ENCODE measurements around the gene CCDC77. TPM values are rescaled to one million over a fixed set of nuclear protein-coding genes. Genes with fewer than 3 reads are reported as not detected.

CCDC77 gene
- total and polyA plus RNA-seq, 2 donors (not counting 1 experiment from before 2014, with no cell fraction given): 6.8 to 8.8 TPM

- Histone ChIP-seq H3K4me3 (replicated peaks in 1 of 4; ENCODE audit: control extremely low read depth in 1 of 4, insufficient read depth in 1 of 4, low read depth in 3 of 4, low read length in 4 of 4) (no peak overlapping the region), H3K79me2 (ENCODE audit: control insufficient read depth, insufficient read depth, low read length) (no peaks in the 10 kb centered on the region), H3K9me3 (ENCODE audit: control insufficient read depth, insufficient read depth, low read depth, low read length) (no peaks in the 10 kb centered on the region), H3K9ac (ENCODE audit: insufficient read depth, low read length) (no peak overlapping the region), H3K4me2 (ENCODE audit: extremely low read depth, insufficient read depth, low read length) (no peak overlapping the region), H4K20me1 (ENCODE audit: control insufficient read depth, extremely low read depth, insufficient read depth, low read length) (no peaks in the 10 kb centered on the region), H3K4me1 (ENCODE audit: control insufficient read depth, extremely low read depth, insufficient read depth, low read length) (no peaks in the 10 kb centered on the region), H3K36me3 (ENCODE audit: control insufficient read depth, insufficient read depth, low read length) (no peaks in the 10 kb centered on the region), H3K27me3 (ENCODE audit: control insufficient read depth, insufficient read depth, low read length) (peaks cover 12% of the 10 kb centered on the region), H2AFZ (ENCODE audit: low read length) (no peak overlapping the region), H3K27ac (ENCODE audit: insufficient read depth, low read length) (no peak overlapping the region)
- no peak for DNase-seq (ENCODE audit: low read depth in 2 of 2)
- no peak for TF ChIP-seq EZH2 (IDR thresholded peaks at IDR 0.05; ENCODE audit: low read length, missing control alignments)
- no peak for TF ChIP-seq CTCF (conservative IDR thresholded peaks at IDR 0.05 in 1 of 2, IDR thresholded peaks at IDR 0.05 in 1 of 2; ENCODE audit: low read depth in 1 of 2, low read length in 2 of 2)
These were observed 49.0 kb downstream of the CCDC77 start for GRCh38 chr12:450438-450837.

DNA sequence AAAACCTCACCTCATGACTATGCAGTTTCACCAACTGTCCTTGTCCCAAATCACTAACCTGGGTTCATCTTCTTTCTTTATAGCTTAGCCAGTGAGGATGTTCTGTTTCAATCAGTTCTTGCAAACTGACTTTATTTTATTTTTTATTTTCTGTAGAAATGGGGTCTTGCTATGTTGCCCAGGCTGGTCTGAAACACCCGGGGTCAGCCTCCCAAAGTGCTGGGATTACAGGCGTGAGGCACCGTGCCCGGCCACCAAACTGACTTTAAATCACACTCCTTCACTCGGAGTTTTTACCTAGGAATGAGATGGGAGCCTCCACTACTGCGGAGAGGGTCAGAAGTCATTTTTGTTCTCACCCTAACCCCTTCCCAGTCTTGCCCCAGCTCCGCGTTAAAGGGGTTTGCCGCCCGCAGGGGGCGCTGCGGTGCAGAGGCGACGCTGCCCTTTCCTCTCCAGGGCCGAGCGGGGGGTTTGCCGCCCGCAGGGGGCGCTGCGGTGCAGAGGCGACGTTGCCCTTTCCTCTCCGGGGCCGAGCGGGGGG is 51.3 kb downstream of the CCDC77 start:
- H3K9ac ChIP-seq (ENCODE audit: insufficient read depth, low read length): no peak overlapping the region
- peaks cover 20% of the 10 kb centered on the region for H3K27me3 ChIP-seq (ENCODE audit: control insufficient read depth, insufficient read depth, low read length)
- no peaks in the 10 kb centered on the region for H4K20me1 ChIP-seq (ENCODE audit: control insufficient read depth, extremely low read depth, insufficient read depth, low read length)
- no peak for DNase-seq (ENCODE audit: low read depth in 2 of 2)
- H2AFZ ChIP-seq (ENCODE audit: low read length): no peak overlapping the region
- H3K4me3 ChIP-seq (replicated peaks in 1 of 4; ENCODE audit: control extremely low read depth in 1 of 4, insufficient read depth in 1 of 4, low read depth in 3 of 4, low read length in 4 of 4): no peak overlapping the region
- no peaks in the 10 kb centered on the region for H3K79me2 ChIP-seq (ENCODE audit: control insufficient read depth, insufficient read depth, low read length)
- H3K36me3 ChIP-seq (ENCODE audit: control insufficient read depth, insufficient read depth, low read length): no peaks in the 10 kb centered on the region
- H3K4me1 ChIP-seq (ENCODE audit: control insufficient read depth, extremely low read depth, insufficient read depth, low read length): no peaks in the 10 kb centered on the region
- no peaks in the 10 kb centered on the region for H3K9me3 ChIP-seq (ENCODE audit: control insufficient read depth, insufficient read depth, low read depth, low read length)
- no peak overlapping the region for H3K27ac ChIP-seq (ENCODE audit: insufficient read depth, low read length)
- H3K4me2 ChIP-seq (ENCODE audit: extremely low read depth, insufficient read depth, low read length): no peak overlapping the region
- peak in 1 of 2 donors; percentile 21 for TF ChIP-seq CTCF (conservative IDR thresholded peaks at IDR 0.05 in 1 of 2, IDR thresholded peaks at IDR 0.05 in 1 of 2; ENCODE audit: low read depth in 1 of 2, low read length in 2 of 2)
- TF ChIP-seq EZH2 (IDR thresholded peaks at IDR 0.05; ENCODE audit: low read length, missing control alignments): no peak

DNA sequence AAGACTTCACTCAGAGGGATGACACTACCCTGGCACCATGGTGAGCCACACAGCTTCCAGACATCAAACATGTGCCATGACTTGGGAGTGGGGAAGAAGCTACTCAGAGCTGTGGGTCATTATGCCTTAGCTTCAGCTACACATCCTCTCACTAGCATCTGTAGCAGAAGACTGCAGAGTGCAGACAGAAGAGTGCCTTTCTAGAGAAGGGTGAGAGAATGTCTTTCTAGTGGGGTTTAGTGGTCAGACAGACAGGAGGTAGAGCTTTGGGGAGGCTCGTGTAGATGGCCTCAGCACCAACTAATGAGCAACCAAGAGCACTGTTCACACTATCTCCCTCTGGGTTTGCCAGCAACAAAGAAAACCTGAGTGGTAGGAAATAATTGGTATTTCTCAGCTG is 53.4 kb downstream of the CCDC77 start:
- no peak overlapping the region for H2AFZ ChIP-seq (ENCODE audit: low read length)
- no peaks in the 10 kb centered on the region for H3K36me3 ChIP-seq (ENCODE audit: control insufficient read depth, insufficient read depth, low read length)
- H3K9ac ChIP-seq (ENCODE audit: insufficient read depth, low read length): no peak overlapping the region
- H3K27me3 ChIP-seq (ENCODE audit: control insufficient read depth, insufficient read depth, low read length): peaks cover 33% of the 10 kb centered on the region
- no peak for TF ChIP-seq CTCF (conservative IDR thresholded peaks at IDR 0.05 in 1 of 2, IDR thresholded peaks at IDR 0.05 in 1 of 2; ENCODE audit: low read depth in 1 of 2, low read length in 2 of 2)
- no peak for TF ChIP-seq EZH2 (IDR thresholded peaks at IDR 0.05; ENCODE audit: low read length, missing control alignments)
- DNase-seq (ENCODE audit: low read depth in 2 of 2): no peak
- no peak overlapping the region for H3K4me2 ChIP-seq (ENCODE audit: extremely low read depth, insufficient read depth, low read length)
- no peak overlapping the region for H3K4me3 ChIP-seq (replicated peaks in 1 of 4; ENCODE audit: control extremely low read depth in 1 of 4, insufficient read depth in 1 of 4, low read depth in 3 of 4, low read length in 4 of 4)
- no peaks in the 10 kb centered on the region for H4K20me1 ChIP-seq (ENCODE audit: control insufficient read depth, extremely low read depth, insufficient read depth, low read length)
- H3K27ac ChIP-seq (ENCODE audit: insufficient read depth, low read length): no peak overlapping the region
- H3K4me1 ChIP-seq (ENCODE audit: control insufficient read depth, extremely low read depth, insufficient read depth, low read length): no peaks in the 10 kb centered on the region
- H3K79me2 ChIP-seq (ENCODE audit: control insufficient read depth, insufficient read depth, low read length): no peaks in the 10 kb centered on the region
- no peaks in the 10 kb centered on the region for H3K9me3 ChIP-seq (ENCODE audit: control insufficient read depth, insufficient read depth, low read depth, low read length)

Measured in fibroblast of lung (primary cell).